GM19372 (cell line): ENCODE measurements around the gene TMEM221.
"Not testable (repeated sequence)": the region's sequence is repeated elsewhere in the genome, so short reads cannot be mapped to it uniquely, and the experiment has no call there.

ENCODE experiments used
- ATAC-seq: cut with Tn5 transposase; IDR thresholded peaks from one replicate; pipeline ENCODE4 v1.9.1; 2021; ENCODE audit warnings: mild to moderate bottlenecking, low read depth, moderate library complexity; ENCODE audit not compliant: unreplicated experiment

The TMEM221 gene

DNA sequence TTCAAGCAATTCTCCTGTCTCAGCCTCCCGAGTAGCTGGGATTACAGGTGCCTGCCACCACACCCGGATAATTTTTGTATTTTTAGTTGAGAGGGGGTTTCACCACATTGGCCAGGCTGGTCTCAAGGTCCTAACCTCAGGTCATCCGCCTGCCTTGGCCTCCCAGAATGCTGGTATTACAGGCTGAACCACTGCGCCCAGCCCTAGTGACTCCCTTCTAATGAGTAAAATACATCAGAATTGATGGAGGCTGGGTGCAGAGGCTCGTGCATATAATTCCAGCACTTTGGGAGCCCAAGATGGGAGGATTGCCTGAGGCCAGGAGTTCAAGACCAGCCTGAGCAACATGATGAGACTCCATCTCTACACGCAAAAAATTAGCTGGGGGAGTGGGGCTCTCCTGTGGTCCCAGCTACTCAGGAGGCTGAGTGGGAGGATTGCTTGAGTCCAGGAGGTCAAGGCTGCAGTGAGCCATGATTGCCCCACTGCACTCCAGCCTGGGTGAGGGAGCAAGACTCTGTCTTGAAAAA lies 26.6 kb upstream of the TMEM221 start:
- not testable (repeated sequence) for ATAC-seq

DNA sequence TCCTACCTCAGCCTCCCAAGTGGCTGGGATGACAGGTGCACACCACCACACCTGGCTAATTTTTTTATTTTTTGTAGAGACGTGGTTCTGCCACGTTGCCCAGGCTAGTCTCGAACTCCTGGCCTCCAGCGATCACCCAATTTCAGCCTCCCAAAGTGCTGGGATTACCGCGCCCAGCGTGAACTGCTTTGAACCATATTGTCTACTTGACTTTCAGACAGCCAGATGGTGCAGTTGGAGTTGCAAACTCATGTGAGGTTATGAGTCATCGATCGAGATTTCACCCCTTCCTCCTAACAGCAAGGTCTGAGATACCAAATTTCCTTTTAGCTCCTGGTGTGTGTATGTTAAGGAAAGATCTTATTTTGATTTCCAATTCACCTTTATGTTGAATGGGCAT lies 24.6 kb upstream of the TMEM221 start:
- ATAC-seq = no peak

DNA sequence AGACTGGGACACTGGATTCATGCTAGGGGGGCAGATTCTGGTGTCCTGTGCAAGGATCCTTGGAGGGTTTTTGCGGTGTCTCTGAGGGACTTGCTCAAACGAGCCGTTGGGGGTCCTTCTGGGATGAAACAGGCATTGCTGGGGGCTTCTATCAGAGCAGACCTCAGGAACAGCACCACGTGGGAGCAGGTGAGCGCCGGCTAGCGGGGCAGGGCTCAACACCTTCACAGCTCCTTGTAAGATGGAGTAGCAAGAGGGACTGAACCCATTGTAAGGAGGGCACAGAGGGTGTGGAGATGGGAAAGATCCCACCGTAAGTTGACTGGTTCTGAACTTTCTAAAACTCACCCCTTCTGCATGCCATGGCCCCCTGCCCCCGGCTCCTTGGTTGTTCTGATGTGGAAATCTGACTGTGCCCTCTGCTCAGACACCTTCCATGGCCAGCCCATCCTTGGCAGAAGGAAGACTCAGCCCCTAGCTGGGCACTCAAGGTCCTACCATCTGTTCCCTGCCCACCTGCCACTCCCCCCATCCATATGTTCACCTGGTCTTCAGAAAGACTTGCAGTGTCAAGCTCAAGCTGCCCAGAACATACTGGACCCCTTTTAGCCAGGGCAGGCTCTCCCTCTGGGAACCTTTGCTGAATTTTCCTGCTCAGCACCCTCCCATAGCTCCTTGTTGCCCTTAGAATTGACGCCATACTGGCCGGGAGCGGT lies 23.1 kb upstream of the TMEM221 start:
- no peak for ATAC-seq

DNA sequence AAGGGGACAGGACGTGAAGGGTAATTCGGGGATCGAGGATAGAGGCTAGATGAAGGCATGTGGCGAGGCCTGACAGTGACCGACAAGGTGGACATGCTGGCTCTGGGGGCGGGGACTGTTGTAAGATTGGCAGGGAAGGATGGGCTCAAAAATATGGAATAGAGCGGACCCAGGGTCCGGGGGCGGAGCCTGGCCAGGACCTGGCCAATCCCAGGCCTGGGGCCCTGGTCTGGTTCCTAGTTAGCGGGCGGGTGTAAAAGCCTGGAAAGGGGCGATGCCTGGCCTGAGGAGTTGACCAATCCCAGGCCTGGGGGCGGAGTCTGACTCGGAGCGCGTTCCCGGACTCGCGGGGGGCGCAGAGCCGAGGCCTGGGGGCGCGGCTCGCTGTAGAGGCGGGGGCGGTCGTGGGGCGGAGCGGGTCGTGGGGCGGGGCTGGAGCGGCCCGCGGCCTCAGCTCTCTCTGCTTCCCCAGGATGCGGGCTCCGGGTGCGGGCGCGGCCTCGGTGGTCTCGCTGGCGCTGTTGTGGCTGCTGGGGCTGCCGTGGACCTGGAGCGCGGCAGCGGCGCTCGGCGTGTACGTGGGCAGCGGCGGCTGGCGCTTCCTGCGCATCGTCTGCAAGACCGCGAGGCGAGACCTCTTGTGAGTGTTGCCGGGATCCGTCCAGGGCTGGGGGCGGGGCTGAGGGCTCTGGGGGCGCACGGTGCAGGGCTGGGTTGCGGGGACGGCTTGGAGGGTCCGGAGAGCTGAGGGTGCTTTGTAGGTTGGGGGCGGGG lies 21.8 kb upstream of the TMEM221 start, which contains the start of gene SLC27A1:
Gene SLC27A1 (plus strand): TSS at position 457 of the 774 bp plus-strand sequence. CDS start 17 bp downstream, at position 474.
- ATAC-seq = peak; percentile 79

DNA sequence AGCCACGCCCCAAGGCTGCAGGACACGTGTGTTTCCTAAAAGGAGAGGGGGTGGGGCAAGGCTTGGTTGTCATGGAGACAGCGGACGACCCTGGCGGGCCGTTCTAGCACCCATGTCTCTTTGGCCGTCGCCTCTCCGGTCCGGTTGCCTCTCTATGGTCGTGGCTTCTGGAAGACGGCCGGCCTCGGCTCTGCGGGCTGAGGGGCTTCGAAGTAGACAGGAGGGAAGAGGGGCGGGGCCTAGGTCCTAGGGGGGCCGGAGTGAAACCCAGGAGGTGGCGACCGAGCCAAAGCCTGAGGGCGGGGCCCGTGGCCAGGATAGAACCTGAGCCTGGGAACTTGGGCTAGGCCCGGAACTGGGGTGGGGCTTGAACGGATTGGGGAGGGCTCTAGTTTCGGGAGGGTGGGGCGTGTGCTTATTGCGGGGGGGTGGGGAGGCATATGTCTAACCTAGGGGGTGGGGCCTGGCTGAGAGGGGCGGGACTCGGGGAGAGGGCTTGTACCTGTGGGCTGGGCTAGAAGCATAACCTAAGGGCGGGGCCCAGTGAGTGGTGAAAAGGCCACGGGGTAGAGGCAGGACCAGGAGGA lies 21.1 kb upstream of the TMEM221 start:
- ATAC-seq = peak; percentile 46

GRCh38 chr19:17469092-17469480 lies 20.6 kb upstream of the TMEM221 start:
- ATAC-seq = no peak

DNA sequence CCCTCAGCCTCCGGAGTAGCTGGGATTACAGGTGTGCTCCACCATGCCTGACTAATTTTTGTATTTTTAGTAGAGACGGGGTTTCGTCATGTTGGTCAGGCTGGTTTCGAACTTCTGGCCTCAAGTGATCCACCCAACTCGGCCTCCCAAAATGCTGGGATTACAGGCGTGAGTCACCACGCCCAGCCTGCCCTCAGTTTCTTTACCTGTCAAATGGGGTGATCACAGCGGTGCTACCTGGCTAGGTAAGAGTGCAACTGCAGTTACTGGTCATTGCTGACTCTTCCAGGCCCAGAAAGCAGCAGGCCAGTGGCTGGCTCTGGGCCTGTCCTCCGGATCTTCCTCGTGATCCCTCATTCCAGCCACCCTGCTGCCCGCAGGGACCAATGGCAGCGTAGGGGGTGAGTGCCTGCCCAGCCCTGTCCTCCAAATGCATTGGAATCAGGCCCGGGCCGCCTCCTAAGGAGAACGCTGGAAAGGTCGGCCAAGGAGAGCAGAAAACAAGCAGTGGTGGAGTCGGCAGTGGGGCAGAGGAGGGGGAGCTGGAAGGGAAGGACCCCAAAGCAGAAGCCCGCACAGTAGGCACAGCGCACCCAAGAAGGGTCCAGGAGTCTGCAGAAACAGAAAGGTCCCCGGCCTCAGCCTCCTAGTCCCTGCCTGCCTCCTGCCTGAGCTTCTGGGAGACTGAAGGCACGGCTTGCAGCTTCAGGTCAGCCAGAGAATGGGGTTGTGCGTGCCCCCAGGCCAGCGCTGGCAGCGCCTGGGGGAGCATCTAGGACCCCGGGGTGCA lies 20.0 kb upstream of the TMEM221 start:
- no peak for ATAC-seq

DNA sequence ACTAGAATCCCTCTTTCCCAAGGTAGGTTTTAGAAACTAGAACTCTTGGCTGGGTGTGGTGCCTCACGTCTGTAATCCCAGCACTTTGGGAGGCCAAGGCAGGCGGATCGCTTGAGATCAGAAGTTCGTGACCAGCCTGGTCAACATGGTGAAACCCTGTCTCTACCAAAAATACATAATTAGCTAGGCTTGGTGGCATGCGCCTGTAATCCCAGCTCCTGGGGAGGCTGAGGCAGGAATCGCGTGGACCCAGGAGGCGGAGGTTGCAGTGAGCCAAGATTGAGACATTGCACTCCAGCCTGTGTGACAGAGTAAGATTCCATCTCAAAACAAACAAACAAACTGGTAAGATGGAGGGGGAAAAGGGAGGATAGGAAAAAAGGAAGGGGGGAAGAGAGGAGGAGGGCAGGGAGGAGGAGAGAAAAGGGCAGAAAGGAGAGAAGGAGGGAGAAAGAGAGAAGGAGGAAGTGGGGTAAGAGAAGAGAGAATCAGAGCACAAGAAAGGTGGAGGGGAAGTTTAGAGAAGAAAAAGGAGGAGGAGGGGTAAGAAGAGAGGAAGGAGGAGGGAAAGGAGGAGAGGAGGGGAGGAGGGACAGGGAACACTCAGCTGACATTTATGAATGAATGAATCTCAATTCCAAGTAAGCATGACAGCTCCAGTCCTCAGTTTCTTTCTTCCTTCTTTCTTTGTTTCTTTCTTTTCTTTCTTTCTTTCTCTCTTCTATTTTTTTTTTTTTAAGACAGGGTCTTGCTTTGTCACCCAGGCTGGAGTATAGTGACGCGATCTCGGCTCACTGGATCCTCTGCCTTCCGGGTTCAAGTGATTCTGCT lies 19.2 kb upstream of the TMEM221 start:
- no peak for ATAC-seq

GRCh38 chr19:17466487-17466850 lies 18.0 kb upstream of the TMEM221 start:
- no peak for ATAC-seq

DNA sequence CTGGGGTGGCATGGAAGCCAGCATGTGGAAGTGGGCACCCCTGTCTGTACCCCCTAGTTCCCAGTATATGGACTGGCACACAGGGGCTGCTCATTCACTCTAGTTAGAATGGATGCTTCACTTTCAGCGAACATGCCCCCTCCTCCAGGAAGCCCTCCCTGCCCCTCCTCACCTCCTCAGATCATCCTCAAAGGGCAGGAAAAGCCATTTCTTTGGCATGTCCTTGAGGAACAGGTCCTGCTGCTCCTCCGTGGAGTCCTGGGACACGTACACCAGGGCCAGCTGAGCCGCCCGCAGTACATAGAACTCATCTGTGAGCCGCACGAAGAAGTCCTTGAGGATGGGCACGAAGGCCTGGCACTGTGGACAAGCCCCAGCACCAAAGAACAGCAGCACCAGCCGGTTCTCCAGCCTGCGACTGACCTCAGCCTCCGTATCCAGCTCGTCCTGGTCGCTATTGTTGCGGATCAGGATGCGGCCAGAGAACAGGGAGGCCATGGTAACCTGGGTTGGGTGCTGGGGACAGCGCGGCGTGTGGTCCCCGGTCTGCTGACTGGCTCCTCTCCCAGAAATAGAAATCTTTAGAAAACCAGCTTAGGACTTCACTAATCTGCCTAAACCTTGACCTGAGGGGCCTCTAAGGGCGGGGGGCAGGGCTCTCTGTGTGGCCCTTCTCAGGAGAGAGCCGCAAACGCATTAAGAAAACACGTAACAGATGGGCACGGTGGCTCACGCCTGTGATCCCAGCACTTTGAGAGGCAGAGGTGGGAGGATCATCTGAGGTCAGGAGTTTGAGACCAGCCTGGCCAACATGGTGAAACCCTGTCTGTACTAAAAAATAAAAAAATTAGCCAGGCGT lies 12.1 kb upstream of the TMEM221 start, which contains the start of gene NXNL1:
Gene NXNL1 (minus strand): TSS at position 555 of the 859 bp plus-strand sequence. CDS start 57 bp downstream, at position 498.
- no peak for ATAC-seq

GRCh38 chr19:17458970-17459369 lies 10.5 kb upstream of the TMEM221 start:
- no peak for ATAC-seq

GRCh38 chr19:17457616-17458015 lies 9.1 kb upstream of the TMEM221 start:
- ATAC-seq = no peak

DNA sequence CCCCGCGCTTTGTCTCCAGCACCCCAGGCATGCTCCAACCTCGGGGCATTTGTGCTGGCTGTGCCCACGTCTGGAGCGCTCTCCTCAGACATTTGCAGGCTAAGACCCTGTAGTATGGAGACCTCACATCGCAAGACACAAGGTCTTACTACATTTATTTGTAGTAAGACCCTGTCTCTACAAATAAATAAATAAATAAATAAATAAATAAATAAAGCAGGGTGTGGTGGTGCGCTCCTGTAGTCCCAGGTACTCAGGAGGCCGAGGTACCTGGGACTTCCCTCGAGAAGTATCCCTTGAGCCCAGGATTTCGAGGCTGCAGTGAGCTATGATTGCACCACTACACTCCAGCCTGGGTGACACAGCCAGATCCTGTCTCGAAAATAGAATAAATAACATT lies 7.7 kb upstream of the TMEM221 start:
- ATAC-seq = no peak

GRCh38 chr19:17455308-17456123 lies 7.0 kb upstream of the TMEM221 start:
- ATAC-seq = no peak

- no peak for ATAC-seq
These were observed 6.2 kb upstream of the TMEM221 start for GRCh38 chr19:17454576-17455071.

DNA sequence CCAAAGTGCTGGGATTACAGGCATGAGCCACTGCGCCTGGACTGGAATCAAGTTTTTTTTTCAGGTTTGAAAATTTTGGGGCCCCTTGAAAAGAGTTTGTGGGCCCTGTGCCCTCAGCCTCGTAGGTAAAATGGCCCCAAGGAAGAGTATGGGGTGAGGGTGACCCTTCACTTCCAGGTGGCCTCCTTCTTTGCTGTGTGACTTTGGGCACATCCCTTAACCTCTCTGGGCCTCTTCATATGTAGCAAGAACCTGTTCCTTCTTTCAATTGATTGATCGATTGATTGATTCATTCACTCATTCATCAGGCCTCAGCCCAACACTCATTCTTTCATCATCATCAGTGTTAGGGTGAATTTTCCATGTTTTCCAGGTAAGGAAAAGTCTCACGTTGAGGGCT lies 3.4 kb upstream of the TMEM221 start:
- ATAC-seq = no peak

DNA sequence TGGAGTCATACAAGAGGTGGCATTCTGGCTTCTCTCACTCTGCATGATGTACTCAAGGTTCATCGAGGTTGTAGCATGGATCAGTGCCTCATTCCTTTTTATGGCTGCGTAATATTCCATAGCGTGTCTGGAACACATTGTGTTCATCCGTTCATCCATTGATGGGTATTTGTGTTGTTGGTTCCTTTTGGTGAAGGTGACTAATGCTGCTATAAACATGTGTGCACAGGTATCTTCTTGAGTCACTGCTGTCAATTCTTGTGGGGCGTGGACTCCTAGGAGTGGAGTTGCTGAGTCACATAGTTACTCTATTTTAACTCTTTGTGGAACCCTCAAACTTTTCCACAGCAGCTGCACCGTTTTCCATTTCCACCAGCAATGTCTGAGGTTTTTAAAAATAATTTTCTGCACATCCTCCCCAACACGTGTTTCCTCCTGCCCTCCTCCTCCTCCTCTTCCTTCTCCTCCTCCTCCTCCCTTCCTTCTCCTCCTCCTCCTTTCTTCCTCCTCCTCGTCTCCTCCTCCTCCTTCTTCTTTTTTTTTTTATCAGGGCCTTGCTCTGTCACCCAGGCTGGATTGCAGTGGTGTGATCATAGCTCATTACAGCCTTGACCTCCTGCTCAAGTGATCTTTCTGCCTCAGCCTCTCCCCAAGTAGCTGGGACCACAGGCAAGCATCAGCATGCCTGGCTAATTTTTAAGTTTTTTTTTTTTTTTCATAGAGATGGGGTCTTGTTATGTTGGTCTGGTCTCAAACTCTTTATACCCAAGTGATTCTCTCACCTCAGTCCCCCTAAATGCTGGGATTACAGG lies 2.0 kb upstream of the TMEM221 start:
- ATAC-seq = no peak
